H1 (cell line): ENCODE measurements around the gene NHLH1. TPM values are rescaled to one million over a fixed set of nuclear protein-coding genes. Genes with fewer than 3 reads are reported as not detected.

Experiments used
- CTBP2 ChIP-seq: IDR thresholded peaks from 2 replicates; pipeline ENCODE4 v1.7.0; 2011; ENCODE audit warnings: borderline replicate concordance, mild to moderate bottlenecking, moderate library complexity, mixed read lengths, low read length; ENCODE audit not compliant: insufficient read depth, insufficient read length
- TAF1 ChIP-seq: IDR thresholded peaks from 2 replicates; pipeline ENCODE4 v1.6.1; 2011; ENCODE audit warnings: mild to moderate bottlenecking, low read depth, low read length
- TBP ChIP-seq: IDR thresholded peaks from 2 replicates; pipeline ENCODE4 v1.6.1; 2011; ENCODE audit warnings: low read depth, low read length, improper control_type of control experiment
- polyA plus RNA-seq, 7 experiments: library from polyadenylated mRNA; depleted of rRNA in 3 of 7; stranded (reverse) in 5 of 7; unstranded in 2 of 7; fragments of >200 nt in 5 of 7; fragments of 200-250 nt in 2 of 7; gene quantifications; 1 replicate in 5 of 7; 2 replicates in 1 of 7; 4 replicates in 1 of 7; pipeline versions ENCODE4 v1.2.1 to v1.2.3, GENCODE V29; 2011 to 2013; ENCODE audit warnings: missing spikeins in 2 of 7, mixed read lengths in 2 of 7
- total RNA-seq: library from RNA; stranded (reverse); fragmentation: NEBNext Ultra II Directional; extraction: Animal tissue kit (Norgen Biotek cat#: 25700); gene quantifications from 2 replicates; pipeline ENCODE4 v1.2.1, GENCODE V29; 2021
- TF ChIP-seq, protein P1 (sequence below), 3 experiments: IDR thresholded peaks; 1 replicate in 2 of 3; 2 replicates in 1 of 3; pipeline versions ENCODE4 v1.5.1 to v1.6.1; 2011; ENCODE audit warnings: low read length in 3 of 3, mild to moderate bottlenecking in 3 of 3, inconsistent platforms in 2 of 3, low read depth in 1 of 3, moderate library complexity in 1 of 3; ENCODE audit not compliant: insufficient read depth in 1 of 3; ENCODE audit errors: control extremely low read depth in 1 of 3
- TF ChIP-seq, protein P2 (sequence below): IDR thresholded peaks from 2 replicates; pipeline ENCODE4 v1.6.1; 2012; ENCODE audit warnings: low read length, inconsistent platforms

The NHLH1 gene
- total and polyA plus RNA-seq, 2 of the 8 experiments (the other 6 are each of a cell fraction or from before 2014, with no cell fraction given), result 0.39 to 0.91 TPM

DNA sequence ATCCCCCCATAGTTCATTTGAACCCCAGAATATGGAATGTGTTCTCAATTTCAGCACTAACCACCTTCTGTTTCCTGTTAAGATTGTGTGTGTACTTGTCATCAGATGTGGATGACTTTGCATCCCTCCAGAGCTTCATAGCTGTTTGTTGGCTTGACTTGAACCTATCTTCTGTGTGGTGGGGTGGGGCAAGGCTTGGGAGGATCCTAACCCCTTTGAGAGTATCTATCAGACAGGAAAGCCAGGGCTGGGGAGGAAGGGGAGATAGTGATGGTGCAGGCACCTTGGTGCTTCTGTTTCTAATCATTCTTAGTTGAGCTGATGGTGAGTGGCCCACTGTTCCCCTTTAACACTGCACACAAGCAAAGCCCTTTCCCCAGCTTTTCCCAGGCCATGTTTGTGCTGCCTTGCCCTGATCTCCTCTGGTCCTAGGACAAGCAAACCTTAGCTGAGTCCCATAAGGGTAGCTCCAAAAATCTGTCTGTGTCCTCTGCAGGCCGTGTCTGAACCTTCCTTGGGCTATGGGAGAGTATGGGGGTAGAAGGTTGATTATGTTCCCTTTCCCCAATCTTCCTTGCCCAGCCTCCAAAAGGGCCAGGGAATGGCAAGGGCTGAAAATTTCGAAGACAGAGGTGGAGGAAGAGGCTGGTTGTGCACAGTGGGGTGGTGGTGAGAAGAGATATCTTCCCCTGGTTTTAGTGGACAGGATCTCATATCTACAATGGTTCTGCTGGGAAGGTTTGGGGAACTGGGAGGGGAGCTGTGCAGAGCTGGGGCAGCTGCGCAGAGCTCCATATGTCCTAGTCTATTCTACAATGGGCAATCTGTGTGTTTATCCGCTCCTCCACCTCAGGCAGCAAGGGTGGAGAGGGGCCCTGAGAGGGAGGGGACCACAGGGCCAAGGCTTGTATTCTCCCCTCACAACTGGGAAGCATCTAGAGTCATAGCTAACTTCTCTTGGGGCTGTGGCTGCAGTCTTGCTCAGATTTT lies 1.4 kb downstream of the NHLH1 start (continued):
- TF ChIP-seq, protein P1, sequence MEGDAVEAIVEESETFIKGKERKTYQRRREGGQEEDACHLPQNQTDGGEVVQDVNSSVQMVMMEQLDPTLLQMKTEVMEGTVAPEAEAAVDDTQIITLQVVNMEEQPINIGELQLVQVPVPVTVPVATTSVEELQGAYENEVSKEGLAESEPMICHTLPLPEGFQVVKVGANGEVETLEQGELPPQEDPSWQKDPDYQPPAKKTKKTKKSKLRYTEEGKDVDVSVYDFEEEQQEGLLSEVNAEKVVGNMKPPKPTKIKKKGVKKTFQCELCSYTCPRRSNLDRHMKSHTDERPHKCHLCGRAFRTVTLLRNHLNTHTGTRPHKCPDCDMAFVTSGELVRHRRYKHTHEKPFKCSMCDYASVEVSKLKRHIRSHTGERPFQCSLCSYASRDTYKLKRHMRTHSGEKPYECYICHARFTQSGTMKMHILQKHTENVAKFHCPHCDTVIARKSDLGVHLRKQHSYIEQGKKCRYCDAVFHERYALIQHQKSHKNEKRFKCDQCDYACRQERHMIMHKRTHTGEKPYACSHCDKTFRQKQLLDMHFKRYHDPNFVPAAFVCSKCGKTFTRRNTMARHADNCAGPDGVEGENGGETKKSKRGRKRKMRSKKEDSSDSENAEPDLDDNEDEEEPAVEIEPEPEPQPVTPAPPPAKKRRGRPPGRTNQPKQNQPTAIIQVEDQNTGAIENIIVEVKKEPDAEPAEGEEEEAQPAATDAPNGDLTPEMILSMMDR (IDR thresholded peaks at IDR 0.05; ENCODE audit: control extremely low read depth in 1 of 3, insufficient read depth in 1 of 3, low read depth in 1 of 3, low read length in 3 of 3), result no peak
- TF ChIP-seq TBP (no peak), TAF1 (no peak), CTBP2 (no peak)
- TF ChIP-seq, protein P2, sequence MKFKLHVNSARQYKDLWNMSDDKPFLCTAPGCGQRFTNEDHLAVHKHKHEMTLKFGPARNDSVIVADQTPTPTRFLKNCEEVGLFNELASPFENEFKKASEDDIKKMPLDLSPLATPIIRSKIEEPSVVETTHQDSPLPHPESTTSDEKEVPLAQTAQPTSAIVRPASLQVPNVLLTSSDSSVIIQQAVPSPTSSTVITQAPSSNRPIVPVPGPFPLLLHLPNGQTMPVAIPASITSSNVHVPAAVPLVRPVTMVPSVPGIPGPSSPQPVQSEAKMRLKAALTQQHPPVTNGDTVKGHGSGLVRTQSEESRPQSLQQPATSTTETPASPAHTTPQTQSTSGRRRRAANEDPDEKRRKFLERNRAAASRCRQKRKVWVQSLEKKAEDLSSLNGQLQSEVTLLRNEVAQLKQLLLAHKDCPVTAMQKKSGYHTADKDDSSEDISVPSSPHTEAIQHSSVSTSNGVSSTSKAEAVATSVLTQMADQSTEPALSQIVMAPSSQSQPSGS, result no peak
